Tibial nerve (tissue), 4 donors: ENCODE results near the gene GNAL.

Experiments
- EP300 ChIP-seq, 2 donors: sonication (generic); formaldehyde crosslinking; IDR thresholded peaks; one replicate each; pipeline ENCODE4 v1.6.1; 2017; ENCODE audit warnings: antibody characterized with exemption in 2 of 2, mild to moderate bottlenecking in 1 of 2
- POLR2A ChIP-seq, 2 donors: fragments of 450-650 bp; IDR thresholded peaks; one replicate each; pipeline ENCODE4 v1.6.1; 2017; ENCODE audit warnings: antibody characterized with exemption in 2 of 2, mild to moderate bottlenecking in 2 of 2, moderate library complexity in 2 of 2
- TF ChIP-seq, protein P1 (sequence below), 5 experiments: fragments of 200-600 bp in 3 of 5; fragments of 450-650 bp in 2 of 5; sonication (generic) in 3 of 5; IDR thresholded peaks; one replicate each; pipeline ENCODE4 v1.5.1; 2016 to 2019; ENCODE audit warnings: antibody characterized with exemption in 5 of 5, mild to moderate bottlenecking in 3 of 5, moderate library complexity in 2 of 5

DNA sequence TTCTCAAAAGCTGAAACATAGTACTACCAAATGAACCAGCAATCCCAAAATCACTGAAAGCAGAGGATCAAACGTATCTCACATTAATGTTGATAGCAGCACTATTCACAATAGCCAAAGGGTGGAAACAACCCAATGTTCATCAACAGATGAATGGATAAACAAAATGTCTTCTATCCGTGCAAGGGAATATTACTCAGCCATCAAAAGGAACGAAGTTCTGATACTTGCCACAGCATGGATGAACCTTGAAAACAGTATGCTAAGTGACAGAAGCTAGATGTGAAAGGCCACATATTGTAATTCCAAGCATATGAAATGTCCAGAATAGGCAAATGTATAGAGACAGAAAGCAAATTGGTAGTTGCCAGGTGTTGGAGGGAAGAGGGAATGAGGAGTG is 105.1 kb downstream of the GNAL start:
- TF ChIP-seq POLR2A (IDR thresholded peaks at IDR 0.05): no peak
- TF ChIP-seq, protein P1, sequence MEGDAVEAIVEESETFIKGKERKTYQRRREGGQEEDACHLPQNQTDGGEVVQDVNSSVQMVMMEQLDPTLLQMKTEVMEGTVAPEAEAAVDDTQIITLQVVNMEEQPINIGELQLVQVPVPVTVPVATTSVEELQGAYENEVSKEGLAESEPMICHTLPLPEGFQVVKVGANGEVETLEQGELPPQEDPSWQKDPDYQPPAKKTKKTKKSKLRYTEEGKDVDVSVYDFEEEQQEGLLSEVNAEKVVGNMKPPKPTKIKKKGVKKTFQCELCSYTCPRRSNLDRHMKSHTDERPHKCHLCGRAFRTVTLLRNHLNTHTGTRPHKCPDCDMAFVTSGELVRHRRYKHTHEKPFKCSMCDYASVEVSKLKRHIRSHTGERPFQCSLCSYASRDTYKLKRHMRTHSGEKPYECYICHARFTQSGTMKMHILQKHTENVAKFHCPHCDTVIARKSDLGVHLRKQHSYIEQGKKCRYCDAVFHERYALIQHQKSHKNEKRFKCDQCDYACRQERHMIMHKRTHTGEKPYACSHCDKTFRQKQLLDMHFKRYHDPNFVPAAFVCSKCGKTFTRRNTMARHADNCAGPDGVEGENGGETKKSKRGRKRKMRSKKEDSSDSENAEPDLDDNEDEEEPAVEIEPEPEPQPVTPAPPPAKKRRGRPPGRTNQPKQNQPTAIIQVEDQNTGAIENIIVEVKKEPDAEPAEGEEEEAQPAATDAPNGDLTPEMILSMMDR (IDR thresholded peaks at IDR 0.05): no peak
- TF ChIP-seq EP300 (IDR thresholded peaks at IDR 0.05): no peak
